Measurements from ENCODE around the gene MAGI1. TPM values are rescaled to one million over a fixed set of nuclear protein-coding genes. Genes with fewer than 3 reads are reported as not detected.
"Not testable (repeated sequence)": the region's sequence is repeated elsewhere in the genome, so short reads cannot be mapped to it uniquely, and the experiment has no call there.

The MAGI1 gene
- total RNA-seq, 1 experiment from 2014 or later: 38.6 TPM

DNA sequence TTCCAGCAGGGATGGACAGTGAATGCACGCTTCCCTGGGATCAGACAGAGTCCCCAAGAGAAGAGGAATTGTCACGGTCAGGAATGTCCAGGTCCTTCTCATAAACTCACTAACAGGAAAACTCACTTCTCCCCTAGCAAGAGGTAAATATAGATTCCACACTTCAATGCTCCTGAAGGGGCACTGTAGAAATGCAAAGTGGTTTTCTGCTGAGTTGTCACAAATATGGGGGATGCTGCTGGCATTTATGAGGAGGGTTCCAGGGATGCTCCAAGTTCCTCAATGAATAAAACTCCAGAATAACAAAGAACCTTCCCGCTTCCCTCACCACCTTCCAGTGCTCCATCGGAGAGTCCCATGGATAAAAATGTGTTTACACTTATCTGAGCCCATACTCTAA, 423.4 kb downstream of the MAGI1 start:
- CTCF ChIA-PET: no interaction called here
- RAD21 ChIA-PET (ENCODE audit: low non-redundant PET in 1 of 2, low total read pairs in 2 of 2, uncharacterized antibody in 2 of 2, unreplicated experiment in 2 of 2): no interaction called here
- POLR2A ChIA-PET: no interaction called here

GRCh38 chr3:65614585-65614984, 424.1 kb downstream of the MAGI1 start:
- Histone ChIP-seq H3K9me3 (ENCODE audit: control insufficient read depth in 1 of 2, insufficient read depth in 1 of 2, low read depth in 1 of 2, low read length in 2 of 2) (no peaks in the 10 kb centered on the region), H3K79me2 (ENCODE audit: insufficient read depth, low read length) (no peaks in the 10 kb centered on the region), H2AFZ (ENCODE audit: low read depth, low read length, poor library complexity, severe bottlenecking) (no peak overlapping the region), H3K27ac (ENCODE audit: low read depth, low read length) (no peak overlapping the region), H3K4me1 (ENCODE audit: control insufficient read depth in 1 of 2, insufficient read depth in 2 of 2, low read length in 2 of 2) (no peaks in the 10 kb centered on the region), H4K20me1 (ENCODE audit: insufficient read depth) (0 out of 2 replicates have a peak, but pooled peaks cover 4% of the 10 kb centered on the region), H3K9ac (ENCODE audit: low read length) (no peak overlapping the region), H3K4me2 (ENCODE audit: low read length) (no peak overlapping the region), H3K9me2 (ENCODE audit: insufficient read depth) (no peaks in the 10 kb centered on the region), H3K36me3 (ENCODE audit: control insufficient read depth in 1 of 2, insufficient read depth in 2 of 2, low read length in 2 of 2) (no peaks in the 10 kb centered on the region), H3K4me3 (replicated peaks in 1 of 2; ENCODE audit: low read depth in 1 of 2, low read length in 2 of 2) (no peak overlapping the region), H3K27me3 (ENCODE audit: insufficient read depth, low read length) (no peaks in the 10 kb centered on the region)
- CTCF ChIA-PET: no interaction called here
- no TSS peak for BruUV-seq (replicated peaks)
- DNase-seq (ENCODE audit: low read depth, low spot score): no peak
- intact Hi-C loops (cut with micrococcal nuclease): no loop called here
- RAD21 ChIA-PET (ENCODE audit: low non-redundant PET in 1 of 2, low total read pairs in 2 of 2, uncharacterized antibody in 2 of 2, unreplicated experiment in 2 of 2): no interaction called here
- POLR2A ChIA-PET: no interaction called here
- TF ChIP-seq SP1 (IDR thresholded peaks at IDR 0.05; ENCODE audit: low read depth) (no peak), SRF (IDR thresholded peaks at IDR 0.05; ENCODE audit: low read depth) (no peak), CEBPB (IDR thresholded peaks at IDR 0.05; ENCODE audit: low read depth) (no peak), EZH2 (IDR thresholded peaks at IDR 0.05) (no peak), FOSL1 (IDR thresholded peaks at IDR 0.05; ENCODE audit: low read depth) (no peak)
- ATAC-seq: no peak

More for the DNA sequence above, 423.4 kb downstream of the MAGI1 start:
- DNase-seq (ENCODE audit: low read depth, low spot score) (no peak), ATAC-seq (no peak)
- no peak for TF ChIP-seq SRF (IDR thresholded peaks at IDR 0.05; ENCODE audit: low read depth)
- no peak for TF ChIP-seq FOSL1 (IDR thresholded peaks at IDR 0.05; ENCODE audit: low read depth)
- no peak for TF ChIP-seq EGR1 (IDR thresholded peaks at IDR 0.05; ENCODE audit: low read depth)
- TF ChIP-seq, protein P1, sequence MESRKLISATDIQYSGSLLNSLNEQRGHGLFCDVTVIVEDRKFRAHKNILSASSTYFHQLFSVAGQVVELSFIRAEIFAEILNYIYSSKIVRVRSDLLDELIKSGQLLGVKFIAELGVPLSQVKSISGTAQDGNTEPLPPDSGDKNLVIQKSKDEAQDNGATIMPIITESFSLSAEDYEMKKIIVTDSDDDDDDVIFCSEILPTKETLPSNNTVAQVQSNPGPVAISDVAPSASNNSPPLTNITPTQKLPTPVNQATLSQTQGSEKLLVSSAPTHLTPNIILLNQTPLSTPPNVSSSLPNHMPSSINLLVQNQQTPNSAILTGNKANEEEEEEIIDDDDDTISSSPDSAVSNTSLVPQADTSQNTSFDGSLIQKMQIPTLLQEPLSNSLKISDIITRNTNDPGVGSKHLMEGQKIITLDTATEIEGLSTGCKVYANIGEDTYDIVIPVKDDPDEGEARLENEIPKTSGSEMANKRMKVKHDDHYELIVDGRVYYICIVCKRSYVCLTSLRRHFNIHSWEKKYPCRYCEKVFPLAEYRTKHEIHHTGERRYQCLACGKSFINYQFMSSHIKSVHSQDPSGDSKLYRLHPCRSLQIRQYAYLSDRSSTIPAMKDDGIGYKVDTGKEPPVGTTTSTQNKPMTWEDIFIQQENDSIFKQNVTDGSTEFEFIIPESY (IDR thresholded peaks at IDR 0.05; ENCODE audit: extremely low read depth, insufficient replicate concordance, low read length): no peak
- TF ChIP-seq POLR2AphosphoS5 (IDR thresholded peaks at IDR 0.05; ENCODE audit: low read depth, low read length): no peak
- BruUV-seq (replicated peaks): no TSS peak
- no peaks in the 10 kb centered on the region for H3K27me3 ChIP-seq (ENCODE audit: insufficient read depth, low read length)
- no peaks in the 10 kb centered on the region for H3K4me1 ChIP-seq (ENCODE audit: control insufficient read depth in 1 of 2, insufficient read depth in 2 of 2, low read length in 2 of 2)
- H3K9me2 ChIP-seq (ENCODE audit: insufficient read depth): no peaks in the 10 kb centered on the region
- no peaks in the 10 kb centered on the region for H3K36me3 ChIP-seq (ENCODE audit: control insufficient read depth in 1 of 2, insufficient read depth in 2 of 2, low read length in 2 of 2)
- H3K4me2 ChIP-seq (ENCODE audit: low read length): no peak overlapping the region
- no peak overlapping the region for H3K4me3 ChIP-seq (replicated peaks in 1 of 2; ENCODE audit: low read depth in 1 of 2, low read length in 2 of 2)
- H3K9me3 ChIP-seq (ENCODE audit: control insufficient read depth in 1 of 2, insufficient read depth in 1 of 2, low read depth in 1 of 2, low read length in 2 of 2): no peaks in the 10 kb centered on the region
- no peaks in the 10 kb centered on the region for H3K79me2 ChIP-seq (ENCODE audit: insufficient read depth, low read length)
- H3K9ac ChIP-seq (ENCODE audit: low read length): no peak overlapping the region
- intact Hi-C loops (cut with micrococcal nuclease): no loop called here
- H2AFZ ChIP-seq (ENCODE audit: low read depth, low read length, poor library complexity, severe bottlenecking): no peak overlapping the region
- H3K27ac ChIP-seq (ENCODE audit: low read depth, low read length): no peak overlapping the region
- H4K20me1 ChIP-seq (ENCODE audit: insufficient read depth): 0 out of 2 replicates have a peak, but pooled peaks cover 4% of the 10 kb centered on the region

- H3K27ac ChIP-seq (ENCODE audit: low read depth, low read length); RAD21 ChIA-PET (ENCODE audit: low non-redundant PET in 1 of 2, low total read pairs in 2 of 2, uncharacterized antibody in 2 of 2, unreplicated experiment in 2 of 2); H3K36me3 ChIP-seq (ENCODE audit: control insufficient read depth in 1 of 2, insufficient read depth in 2 of 2, low read length in 2 of 2); H3K9ac ChIP-seq (ENCODE audit: low read length); H3K4me3 ChIP-seq (replicated peaks in 1 of 2; ENCODE audit: low read depth in 1 of 2, low read length in 2 of 2); BruUV-seq (replicated peaks); H3K4me2 ChIP-seq (ENCODE audit: low read length); H3K79me2 ChIP-seq (ENCODE audit: insufficient read depth, low read length); H3K9me2 ChIP-seq (ENCODE audit: insufficient read depth); H3K4me1 ChIP-seq (ENCODE audit: control insufficient read depth in 1 of 2, insufficient read depth in 2 of 2, low read length in 2 of 2); H3K27me3 ChIP-seq (ENCODE audit: insufficient read depth, low read length); CTCF ChIA-PET; intact Hi-C loops (cut with micrococcal nuclease); H4K20me1 ChIP-seq (ENCODE audit: insufficient read depth); ATAC-seq; DNase-seq (ENCODE audit: low read depth, low spot score); H3K9me3 ChIP-seq (ENCODE audit: control insufficient read depth in 1 of 2, insufficient read depth in 1 of 2, low read depth in 1 of 2, low read length in 2 of 2); POLR2A ChIA-PET; H2AFZ ChIP-seq (ENCODE audit: low read depth, low read length, poor library complexity, severe bottlenecking): not testable (repeated sequence)
These were observed 430.7 kb downstream of the MAGI1 start for GRCh38 chr3:65607965-65608460.
